ENCODE measurements around the gene SERGEF.

Gene SERGEF

DNA sequence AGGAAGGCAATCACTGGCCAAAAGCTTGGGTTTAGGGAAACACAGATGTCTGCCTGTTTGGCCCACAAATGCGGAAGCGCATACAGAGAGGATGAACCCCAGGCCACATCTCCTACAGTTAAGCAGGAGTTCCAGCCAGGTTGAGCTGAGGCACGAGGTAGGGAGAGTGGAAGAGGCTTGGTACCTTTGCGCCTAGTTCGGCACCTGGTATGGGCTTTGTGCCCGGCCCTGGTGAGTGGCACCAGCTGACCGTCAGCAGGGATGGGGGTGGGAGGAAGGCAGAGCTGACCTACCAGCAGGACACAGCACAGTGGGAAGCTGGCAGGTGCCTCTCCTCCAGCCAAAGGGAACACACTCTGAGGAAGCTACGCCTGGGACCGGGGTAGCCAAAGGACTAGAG, 220.7 kb downstream of the SERGEF start:
- no peak for DNase-seq (ENCODE audit: low read depth, low spot score)
- Histone ChIP-seq H3K4me3 (ENCODE audit: low read length) (no peak overlapping the region), H3K9me3 (ENCODE audit: control insufficient read depth, insufficient read depth, low read length) (no peaks in the 10 kb centered on the region), H3K4me1 (ENCODE audit: control insufficient read depth, insufficient read depth, low read length) (no peaks in the 10 kb centered on the region), H3K27me3 (ENCODE audit: control insufficient read depth, insufficient read depth, low read length) (no peaks in the 10 kb centered on the region), H3K27ac (ENCODE audit: low read length) (no peak overlapping the region), H3K36me3 (ENCODE audit: control insufficient read depth, insufficient read depth, low read length) (no peaks in the 10 kb centered on the region)
- no CpG with 5 or more reads among the region's 9 CpGs for WGBS (ENCODE audit: insufficient coverage, insufficient read length)

DNA sequence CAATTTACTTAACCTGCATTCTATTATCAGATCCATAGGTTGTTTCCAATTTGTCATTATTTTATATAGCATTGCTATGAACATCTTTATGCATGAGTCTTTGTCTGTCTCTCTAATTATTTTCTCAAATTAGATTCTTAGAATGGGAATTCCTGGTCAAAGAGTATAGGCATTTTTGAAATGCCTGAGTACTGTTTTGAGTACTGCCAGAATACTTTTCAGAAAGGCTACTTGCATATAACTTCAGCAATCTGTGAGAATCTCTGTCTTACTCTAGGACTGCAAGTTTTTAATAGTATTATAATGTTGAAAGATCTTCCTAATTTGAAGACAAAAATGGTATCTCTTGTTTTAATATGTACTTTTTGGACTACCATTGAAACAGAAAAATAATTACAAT, 221.7 kb downstream of the SERGEF start:
- no peaks in the 10 kb centered on the region for H3K27me3 ChIP-seq (ENCODE audit: control insufficient read depth, insufficient read depth, low read length)
- H3K9me3 ChIP-seq (ENCODE audit: control insufficient read depth, insufficient read depth, low read length), result no peaks in the 10 kb centered on the region
- no peak for DNase-seq (ENCODE audit: low read depth, low spot score)
- H3K4me3 ChIP-seq (ENCODE audit: low read length), result no peak overlapping the region
- H3K4me1 ChIP-seq (ENCODE audit: control insufficient read depth, insufficient read depth, low read length), result no peaks in the 10 kb centered on the region
- H3K27ac ChIP-seq (ENCODE audit: low read length), result no peak overlapping the region
- no peaks in the 10 kb centered on the region for H3K36me3 ChIP-seq (ENCODE audit: control insufficient read depth, insufficient read depth, low read length)

DNA sequence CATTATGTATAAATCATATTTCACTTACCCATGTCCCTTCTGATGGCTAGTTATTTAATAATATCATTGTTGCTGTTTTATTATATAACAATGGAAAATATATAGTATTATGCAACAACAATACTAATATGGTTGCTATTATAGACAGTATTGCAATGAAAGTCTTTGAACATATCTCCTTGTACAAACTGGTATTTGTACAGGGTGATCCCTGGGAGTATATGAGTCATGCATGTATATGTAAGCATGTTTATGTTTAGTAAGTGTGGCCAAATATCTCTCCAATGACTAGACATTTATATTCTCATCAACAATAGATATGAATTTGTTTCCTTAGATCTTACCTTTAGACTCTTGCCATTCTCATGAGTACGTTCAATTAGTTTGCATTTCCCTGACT, 222.4 kb downstream of the SERGEF start:
- no peak for DNase-seq (ENCODE audit: low read depth, low spot score)
- no peak overlapping the region for H3K4me3 ChIP-seq (ENCODE audit: low read length)
- no peaks in the 10 kb centered on the region for H3K36me3 ChIP-seq (ENCODE audit: control insufficient read depth, insufficient read depth, low read length)
- H3K4me1 ChIP-seq (ENCODE audit: control insufficient read depth, insufficient read depth, low read length), result no peaks in the 10 kb centered on the region
- H3K27ac ChIP-seq (ENCODE audit: low read length), result no peak overlapping the region
- no peaks in the 10 kb centered on the region for H3K27me3 ChIP-seq (ENCODE audit: control insufficient read depth, insufficient read depth, low read length)
- WGBS (ENCODE audit: insufficient coverage, insufficient read length), result no CpG with 5 or more reads among the region's 1 CpG
- H3K9me3 ChIP-seq (ENCODE audit: control insufficient read depth, insufficient read depth, low read length), result no peaks in the 10 kb centered on the region

DNA sequence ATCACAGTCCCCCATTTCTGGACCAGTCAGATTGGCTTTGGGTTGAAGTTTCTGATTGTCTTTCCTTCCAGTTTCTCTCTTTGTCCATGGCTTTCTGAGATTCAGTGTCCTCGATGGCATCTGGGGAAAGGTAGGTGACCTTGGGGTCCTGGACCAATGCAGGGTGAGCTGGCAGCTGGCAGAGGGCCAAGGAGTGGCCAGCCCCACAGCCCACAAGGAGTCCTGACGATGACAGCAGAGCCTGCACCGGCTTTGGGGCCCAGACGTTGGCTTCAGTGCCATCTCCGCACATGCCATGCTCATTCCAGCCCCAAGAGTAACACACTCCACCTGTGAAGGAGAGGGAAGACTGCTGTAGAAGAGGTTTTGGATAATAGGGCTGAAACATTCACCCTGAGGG, 224.8 kb downstream of the SERGEF start:
- no peaks in the 10 kb centered on the region for H3K9me3 ChIP-seq (ENCODE audit: control insufficient read depth, insufficient read depth, low read length)
- WGBS (ENCODE audit: insufficient coverage, insufficient read length), result no CpG with 5 or more reads among the region's 5 CpGs

DNA sequence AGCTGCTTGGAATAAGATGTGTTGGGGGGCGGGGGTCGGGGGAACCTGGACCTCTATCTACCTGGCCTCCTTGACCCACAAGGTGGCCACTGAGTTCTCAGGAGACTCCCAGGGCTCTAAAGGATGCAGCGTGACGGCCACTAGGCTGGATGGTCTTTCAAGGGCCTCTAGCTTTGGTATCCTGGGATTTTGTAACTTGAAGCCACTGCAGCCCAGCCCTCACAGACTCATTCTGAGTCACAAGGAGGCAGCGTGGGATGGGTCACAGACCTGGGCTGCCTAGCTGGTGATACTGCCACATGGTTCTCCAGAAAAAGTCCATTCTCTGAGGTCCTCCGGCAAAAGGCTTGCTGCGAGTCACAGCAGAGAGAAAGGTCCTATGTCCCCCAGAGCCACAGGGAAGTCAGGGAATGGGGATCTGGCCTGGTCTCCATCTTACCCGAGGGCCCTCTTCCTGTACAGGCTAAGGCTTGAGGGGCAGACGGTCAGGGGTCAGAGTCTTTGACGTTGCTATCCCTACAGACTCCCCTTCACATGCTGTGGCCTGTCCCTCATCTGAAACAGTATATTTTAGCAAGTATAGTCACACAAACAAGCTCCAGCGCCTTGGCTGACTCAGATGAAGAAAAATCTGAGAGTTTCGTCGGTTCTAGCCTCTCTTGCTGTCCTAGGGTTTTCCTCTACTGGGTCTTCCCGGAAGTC, 225.9 kb downstream of the SERGEF start:
- no peak overlapping the region for H3K27ac ChIP-seq (ENCODE audit: low read length)
- no peak for DNase-seq (ENCODE audit: low read depth, low spot score)

More for the DNA sequence above, 224.8 kb downstream of the SERGEF start:
- DNase-seq (ENCODE audit: low read depth, low spot score), result no peak
- no peaks in the 10 kb centered on the region for H3K4me1 ChIP-seq (ENCODE audit: control insufficient read depth, insufficient read depth, low read length)
- no peaks in the 10 kb centered on the region for H3K36me3 ChIP-seq (ENCODE audit: control insufficient read depth, insufficient read depth, low read length)
- no peak overlapping the region for H3K27ac ChIP-seq (ENCODE audit: low read length)
- H3K4me3 ChIP-seq (ENCODE audit: low read length), result no peak overlapping the region
- H3K27me3 ChIP-seq (ENCODE audit: control insufficient read depth, insufficient read depth, low read length), result no peaks in the 10 kb centered on the region

DNA sequence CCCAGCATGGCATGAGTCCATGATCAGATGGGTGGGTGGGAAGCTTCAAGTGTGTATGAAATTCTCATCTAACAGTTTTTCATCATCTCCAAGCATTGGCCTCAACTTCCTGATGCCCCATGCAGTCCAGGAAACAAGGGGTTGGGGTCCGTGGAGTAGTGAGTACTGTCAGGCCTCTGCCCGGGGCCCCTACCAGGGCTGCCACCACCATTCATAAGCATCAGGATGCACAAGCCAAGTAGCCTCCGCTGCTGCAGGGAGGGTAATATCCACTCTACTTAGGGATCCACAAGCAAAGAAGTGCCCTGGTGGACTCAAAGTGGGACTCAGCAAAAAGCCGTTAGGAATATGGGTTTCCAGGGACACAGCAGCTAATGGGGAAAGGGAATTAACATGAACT, 229.0 kb downstream of the SERGEF start:
- Histone ChIP-seq H3K4me1 (ENCODE audit: control insufficient read depth, insufficient read depth, low read length) (no peaks in the 10 kb centered on the region), H3K36me3 (ENCODE audit: control insufficient read depth, insufficient read depth, low read length) (no peaks in the 10 kb centered on the region), H3K4me3 (ENCODE audit: low read length) (no peak overlapping the region), H3K27ac (ENCODE audit: low read length) (no peak overlapping the region), H3K9me3 (ENCODE audit: control insufficient read depth, insufficient read depth, low read length) (no peaks in the 10 kb centered on the region), H3K27me3 (ENCODE audit: control insufficient read depth, insufficient read depth, low read length) (no peaks in the 10 kb centered on the region)
- DNase-seq (ENCODE audit: low read depth, low spot score), result no peak
- WGBS (ENCODE audit: insufficient coverage, insufficient read length), result no CpG with 5 or more reads among the region's 4 CpGs

More for the DNA sequence above, 225.9 kb downstream of the SERGEF start:
- Histone ChIP-seq H3K9me3 (ENCODE audit: control insufficient read depth, insufficient read depth, low read length) (no peaks in the 10 kb centered on the region), H3K4me3 (ENCODE audit: low read length) (no peak overlapping the region), H3K36me3 (ENCODE audit: control insufficient read depth, insufficient read depth, low read length) (no peaks in the 10 kb centered on the region), H3K27me3 (ENCODE audit: control insufficient read depth, insufficient read depth, low read length) (no peaks in the 10 kb centered on the region), H3K4me1 (ENCODE audit: control insufficient read depth, insufficient read depth, low read length) (no peaks in the 10 kb centered on the region)
- WGBS (ENCODE audit: insufficient coverage, insufficient read length), result no CpG with 5 or more reads among the region's 14 CpGs

DNA sequence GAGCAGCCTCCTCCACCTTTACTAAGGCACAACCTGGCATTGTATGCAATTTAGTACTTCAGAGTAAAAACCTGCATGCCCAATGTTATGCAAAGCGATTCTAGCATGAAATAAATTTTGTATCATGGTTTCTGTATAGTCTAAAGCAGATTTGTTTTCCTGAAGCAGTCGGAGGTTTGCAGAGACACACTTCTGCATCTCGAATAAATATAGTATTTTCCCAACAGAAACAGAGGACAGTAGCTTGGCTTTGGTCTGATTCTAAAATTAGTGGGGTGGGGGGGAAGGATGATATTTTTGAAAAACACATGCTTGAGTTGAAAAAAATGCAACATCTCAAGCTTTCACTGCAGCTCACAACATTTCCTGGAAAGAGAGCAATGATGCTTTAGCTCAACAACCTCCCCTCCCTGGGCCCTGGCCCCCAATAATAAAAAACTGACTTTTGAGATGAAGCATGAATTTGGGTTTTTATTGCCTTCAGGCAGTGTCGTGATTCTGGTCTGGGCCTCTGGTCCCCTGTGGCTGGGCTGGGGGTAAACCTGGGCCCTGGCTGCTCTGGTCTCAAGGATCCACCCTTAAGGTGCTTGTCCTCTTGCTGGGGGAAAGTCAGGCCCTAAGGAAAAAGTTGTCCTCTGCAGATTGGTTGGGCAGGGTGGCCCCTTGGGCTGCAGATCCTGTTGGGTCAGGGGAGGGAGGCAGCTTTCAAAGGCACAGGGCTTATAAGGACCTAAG, 230.1 kb downstream of the SERGEF start:
- WGBS (ENCODE audit: insufficient coverage, insufficient read length), result no CpG with 5 or more reads among the region's 4 CpGs
- H3K27me3 ChIP-seq (ENCODE audit: control insufficient read depth, insufficient read depth, low read length), result no peaks in the 10 kb centered on the region
- H3K27ac ChIP-seq (ENCODE audit: low read length), result no peak overlapping the region
- no peak overlapping the region for H3K4me3 ChIP-seq (ENCODE audit: low read length)
- H3K36me3 ChIP-seq (ENCODE audit: control insufficient read depth, insufficient read depth, low read length), result no peaks in the 10 kb centered on the region
- no peaks in the 10 kb centered on the region for H3K9me3 ChIP-seq (ENCODE audit: control insufficient read depth, insufficient read depth, low read length)
- DNase-seq (ENCODE audit: low read depth, low spot score), result no peak
- no peaks in the 10 kb centered on the region for H3K4me1 ChIP-seq (ENCODE audit: control insufficient read depth, insufficient read depth, low read length)

DNA sequence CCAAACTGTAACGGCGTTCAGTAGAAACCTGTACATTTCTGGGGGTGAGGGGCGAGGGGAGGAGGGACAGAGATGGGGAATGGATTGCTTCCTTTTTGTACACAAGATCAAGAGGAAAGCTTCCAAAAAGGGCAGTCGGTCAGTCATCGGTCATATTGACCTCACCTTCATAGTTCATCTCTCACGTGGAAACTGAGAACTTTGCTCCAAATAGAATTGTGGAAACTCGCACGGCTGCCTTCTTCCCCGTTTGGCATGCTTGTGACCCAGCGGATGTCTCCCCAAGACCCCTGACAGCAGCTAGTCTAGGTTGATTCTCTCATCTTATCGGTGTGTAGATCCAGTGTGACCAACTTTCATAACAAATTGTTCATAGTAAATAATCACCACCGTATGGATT, 230.7 kb downstream of the SERGEF start:
- no peak for DNase-seq (ENCODE audit: low read depth, low spot score)
- H3K4me1 ChIP-seq (ENCODE audit: control insufficient read depth, insufficient read depth, low read length), result no peaks in the 10 kb centered on the region
- no peak overlapping the region for H3K27ac ChIP-seq (ENCODE audit: low read length)
- no peaks in the 10 kb centered on the region for H3K36me3 ChIP-seq (ENCODE audit: control insufficient read depth, insufficient read depth, low read length)
- no CpG with 5 or more reads among the region's 12 CpGs for WGBS (ENCODE audit: insufficient coverage, insufficient read length)
- no peaks in the 10 kb centered on the region for H3K9me3 ChIP-seq (ENCODE audit: control insufficient read depth, insufficient read depth, low read length)
- H3K27me3 ChIP-seq (ENCODE audit: control insufficient read depth, insufficient read depth, low read length), result no peaks in the 10 kb centered on the region
- H3K4me3 ChIP-seq (ENCODE audit: low read length), result no peak overlapping the region

DNA sequence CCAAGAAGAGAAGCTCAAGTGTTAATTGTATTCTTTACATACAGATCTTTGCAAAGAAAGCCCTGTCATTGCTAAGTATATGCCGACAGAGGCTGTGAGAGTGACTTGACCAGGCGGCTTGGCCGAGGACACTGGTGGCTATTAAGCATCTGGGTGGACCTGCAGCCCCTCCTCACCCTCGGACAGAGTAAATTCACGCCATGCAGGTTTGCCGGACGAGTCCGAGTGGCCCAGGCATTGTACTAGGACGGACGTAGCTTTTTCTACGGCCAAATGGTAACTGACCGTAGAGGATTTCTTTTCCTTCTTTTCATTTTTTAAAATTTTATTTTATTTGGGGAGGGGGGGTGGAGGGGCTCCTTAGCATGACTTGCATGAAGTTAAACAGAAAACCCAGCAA, 231.2 kb downstream of the SERGEF start:
- Histone ChIP-seq H3K36me3 (ENCODE audit: control insufficient read depth, insufficient read depth, low read length) (no peaks in the 10 kb centered on the region), H3K27me3 (ENCODE audit: control insufficient read depth, insufficient read depth, low read length) (no peaks in the 10 kb centered on the region), H3K4me1 (ENCODE audit: control insufficient read depth, insufficient read depth, low read length) (no peaks in the 10 kb centered on the region), H3K27ac (ENCODE audit: low read length) (no peak overlapping the region), H3K4me3 (ENCODE audit: low read length) (no peak overlapping the region), H3K9me3 (ENCODE audit: control insufficient read depth, insufficient read depth, low read length) (no peaks in the 10 kb centered on the region)
- WGBS (ENCODE audit: insufficient coverage, insufficient read length), result no CpG with 5 or more reads among the region's 12 CpGs
- no peak for DNase-seq (ENCODE audit: low read depth, low spot score)

DNA sequence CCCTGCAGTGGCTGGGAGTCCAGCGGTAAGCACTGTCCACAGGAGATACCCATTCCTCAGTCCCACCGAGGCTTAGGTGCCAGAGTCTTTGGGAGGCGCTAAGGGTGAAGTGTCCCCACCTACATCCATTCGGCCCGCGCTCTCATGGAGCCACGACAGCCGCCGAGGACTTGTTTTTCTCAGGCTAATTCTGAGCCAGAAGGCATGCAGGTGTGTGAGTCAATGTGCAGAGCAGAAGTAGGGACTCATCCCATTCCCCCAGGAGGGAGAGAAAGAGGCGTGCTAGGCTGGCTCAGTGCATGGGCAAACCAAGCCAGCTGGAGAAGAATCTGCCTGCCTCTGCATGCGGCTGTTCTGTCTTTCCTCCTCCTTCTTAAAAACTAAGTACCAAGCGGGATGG, 231.6 kb downstream of the SERGEF start:
- H3K4me3 ChIP-seq (ENCODE audit: low read length), result no peak overlapping the region
- DNase-seq (ENCODE audit: low read depth, low spot score), result no peak
- H3K4me1 ChIP-seq (ENCODE audit: control insufficient read depth, insufficient read depth, low read length), result no peaks in the 10 kb centered on the region
- no peaks in the 10 kb centered on the region for H3K36me3 ChIP-seq (ENCODE audit: control insufficient read depth, insufficient read depth, low read length)
- H3K27ac ChIP-seq (ENCODE audit: low read length), result no peak overlapping the region
- WGBS (ENCODE audit: insufficient coverage, insufficient read length), result no CpG with 5 or more reads among the region's 12 CpGs
- no peaks in the 10 kb centered on the region for H3K9me3 ChIP-seq (ENCODE audit: control insufficient read depth, insufficient read depth, low read length)
- no peaks in the 10 kb centered on the region for H3K27me3 ChIP-seq (ENCODE audit: control insufficient read depth, insufficient read depth, low read length)

DNA sequence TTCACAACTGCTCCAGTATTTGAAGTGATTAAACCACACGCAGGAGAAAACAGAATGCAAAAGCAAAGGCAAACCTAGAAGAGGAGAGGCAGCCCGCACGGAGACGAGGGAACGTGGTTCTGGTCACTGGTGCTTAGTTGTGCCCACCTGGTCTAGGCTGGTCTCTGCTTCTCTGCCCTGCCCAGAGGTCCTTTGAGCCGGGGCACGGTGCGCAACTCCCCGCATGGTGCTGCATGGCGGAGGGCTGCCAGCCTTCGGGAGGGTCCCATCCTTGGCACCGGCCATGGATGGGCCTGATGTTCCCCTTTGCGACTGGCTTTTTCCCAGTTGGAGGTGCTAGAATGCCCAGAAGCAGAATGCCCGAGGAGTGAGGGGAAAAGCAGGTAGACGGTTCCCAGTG, 232.2 kb downstream of the SERGEF start:
- H3K27ac ChIP-seq (ENCODE audit: low read length), result no peak overlapping the region
- no CpG with 5 or more reads among the region's 15 CpGs for WGBS (ENCODE audit: insufficient coverage, insufficient read length)
- H3K27me3 ChIP-seq (ENCODE audit: control insufficient read depth, insufficient read depth, low read length), result no peaks in the 10 kb centered on the region
- no peaks in the 10 kb centered on the region for H3K36me3 ChIP-seq (ENCODE audit: control insufficient read depth, insufficient read depth, low read length)
- H3K9me3 ChIP-seq (ENCODE audit: control insufficient read depth, insufficient read depth, low read length), result no peaks in the 10 kb centered on the region
- DNase-seq (ENCODE audit: low read depth, low spot score), result no peak
- no peaks in the 10 kb centered on the region for H3K4me1 ChIP-seq (ENCODE audit: control insufficient read depth, insufficient read depth, low read length)
- H3K4me3 ChIP-seq (ENCODE audit: low read length), result no peak overlapping the region
